IMR-90 (cell line): ENCODE measurements around the gene VAV1. TPM values are rescaled to one million over a fixed set of nuclear protein-coding genes. Genes with fewer than 3 reads are reported as not detected.

Source experiments
- ATAC-seq: fragments of 200-7000 bp; cut with Tn5 transposase; 2 replicates; pipeline ENCODE4 v1.9.1; 2020; ENCODE audit warnings: low read depth, mild to moderate bottlenecking, moderate library complexity
- BruUV-seq: library from RNA; stranded (reverse); fragments of 400-500 nt; replicated peaks from 2 replicates; lab custom pipeline; 2021; lab: Mats Ljungman, UMichigan
- CTCF ChIA-PET: fragments of 300-600 bp; formaldehyde crosslinking; extraction: SDS; loops from one replicate; lab custom pipeline; 2021; ENCODE audit warnings: antibody characterized with exemption; lab: Yijun Ruan, JAX
- POLR2A ChIA-PET: fragments of 300-600 bp; sonication (Branson Sonifier 250); formaldehyde crosslinking; loops from one replicate; lab custom pipeline; 2022; ENCODE audit warnings: antibody characterized with exemption; ENCODE audit not compliant: unreplicated experiment; lab: Charles Lee
- DNase-seq: peaks from one replicate; pipeline ENCODE4 v3.0.0; 2013
- H2AFZ ChIP-seq: replicated peaks from 2 replicates; pipeline ENCODE3; 2013; ENCODE audit warnings: low read length, mild to moderate bottlenecking; ENCODE audit not compliant: poor library complexity
- H2AK5ac ChIP-seq: 2 replicates; pipeline ENCODE4 v1.6.1; 2013; ENCODE audit warnings: low read depth, low read length, inconsistent platforms
- H2AK9ac ChIP-seq: replicated peaks from 2 replicates; pipeline ENCODE3; 2013; ENCODE audit warnings: mild to moderate bottlenecking, low read depth, low read length, moderate library complexity; ENCODE audit not compliant: poor library complexity
- H2BK120ac ChIP-seq: 2 replicates; pipeline ENCODE4 v1.6.1; 2013; ENCODE audit warnings: low read depth, low read length, inconsistent platforms
- H2BK15ac ChIP-seq: 3 replicates; pipeline ENCODE4 v1.6.1; 2013; ENCODE audit warnings: low read depth, low read length, inconsistent platforms
- H2BK20ac ChIP-seq: 2 replicates; pipeline ENCODE4 v1.6.1; 2013; ENCODE audit warnings: low read depth, mild to moderate bottlenecking, inconsistent platforms, low read length, moderate library complexity
- H2BK5ac ChIP-seq: 2 replicates; pipeline ENCODE4 v1.6.1; 2013; ENCODE audit warnings: mild to moderate bottlenecking, low read depth, low read length, inconsistent platforms; ENCODE audit not compliant: poor library complexity, severe bottlenecking
- H3K14ac ChIP-seq: replicated peaks from 2 replicates; pipeline ENCODE4 v1.6.1; 2013; ENCODE audit warnings: low read depth, low read length, inconsistent platforms
- H3K18ac ChIP-seq: 2 replicates; pipeline ENCODE4 v1.6.1; 2013; ENCODE audit warnings: low read depth, low read length, control low read depth
- H3K23ac ChIP-seq: 2 replicates; pipeline ENCODE4 v1.6.1; 2013; ENCODE audit warnings: low read depth, low read length, inconsistent platforms
- H3K27ac ChIP-seq: 2 replicates; pipeline ENCODE4 v1.5.1; 2013; ENCODE audit warnings: mild to moderate bottlenecking, control low read depth, low read length; ENCODE audit not compliant: insufficient read depth
- H3K27me3 ChIP-seq: 2 replicates; pipeline ENCODE4 v1.6.1; 2013; ENCODE audit warnings: low read length; ENCODE audit not compliant: control insufficient read depth, insufficient read depth
- H3K36me3 ChIP-seq: 2 replicates; pipeline ENCODE4 v1.6.1; 2013; ENCODE audit warnings: low read length, mixed read lengths; ENCODE audit not compliant: control insufficient read depth, insufficient read depth
- H3K4ac ChIP-seq: 2 replicates; pipeline ENCODE4 v1.6.1; 2013; ENCODE audit warnings: low read depth, low read length, inconsistent platforms
- H3K4me1 ChIP-seq: 2 replicates; pipeline ENCODE4 v1.6.1; 2013; ENCODE audit warnings: low read length, mixed read lengths; ENCODE audit not compliant: control insufficient read depth, insufficient read depth
- H3K4me2 ChIP-seq: 2 replicates; pipeline ENCODE4 v1.6.1; 2013; ENCODE audit warnings: low read depth, mild to moderate bottlenecking, control low read depth, low read length, moderate library complexity
- H3K4me3 ChIP-seq: 2 replicates; pipeline ENCODE4 v1.5.1; 2013; ENCODE audit warnings: low read depth, mild to moderate bottlenecking, control low read depth, low read length, moderate library complexity; ENCODE audit not compliant: insufficient read depth
- H3K56ac ChIP-seq: 2 replicates; pipeline ENCODE4 v1.6.1; 2013; ENCODE audit warnings: low read length, inconsistent platforms; ENCODE audit not compliant: insufficient read depth; ENCODE audit errors: extremely low read depth
- H3K79me1 ChIP-seq, 2 experiments: 2 replicates each; pipeline ENCODE4 v1.6.1; 2013; ENCODE audit warnings: low read length in 2 of 2, inconsistent platforms in 1 of 2, low read depth in 1 of 2
- H3K9ac ChIP-seq: 2 replicates; pipeline ENCODE4 v1.6.1; 2013; ENCODE audit warnings: low read depth, low read length, control low read depth
- H3K9me1 ChIP-seq: 2 replicates; pipeline ENCODE4 v1.6.1; 2013; ENCODE audit warnings: low read length, inconsistent platforms; ENCODE audit not compliant: insufficient read depth
- H3K9me3 ChIP-seq: 2 replicates; pipeline ENCODE4 v1.6.1; 2013; ENCODE audit warnings: low read length; ENCODE audit not compliant: control insufficient read depth, insufficient read depth
- H4K20me1 ChIP-seq: 2 replicates; pipeline ENCODE4 v1.6.1; 2013; ENCODE audit warnings: low read length, inconsistent platforms; ENCODE audit not compliant: insufficient read depth
- H4K5ac ChIP-seq: 2 replicates; pipeline ENCODE4 v1.6.1; 2013; ENCODE audit warnings: mild to moderate bottlenecking, low read depth, low read length, control low read depth
- H4K8ac ChIP-seq, 2 experiments: 2 replicates each; pipeline ENCODE4 v1.6.1; 2013; ENCODE audit warnings: low read depth in 2 of 2, low read length in 2 of 2, control low read depth in 1 of 2, inconsistent platforms in 1 of 2
- H4K91ac ChIP-seq: 2 replicates; pipeline ENCODE4 v1.6.1; 2013; ENCODE audit warnings: low read depth, low read length, inconsistent platforms; ENCODE audit not compliant: insufficient read depth
- BHLHE40 ChIP-seq: fragments of 150-350 bp; IDR thresholded peaks from 2 replicates; pipeline ENCODE4 v1.6.1; 2016; ENCODE audit warnings: mild to moderate bottlenecking, low read depth, low read length
- FOS ChIP-seq: fragments of 150-350 bp; IDR thresholded peaks from 2 replicates; pipeline ENCODE4 v1.6.1; 2016; ENCODE audit warnings: low read depth, low read length
- MAFK ChIP-seq: IDR thresholded peaks from 2 replicates; pipeline ENCODE4 v1.6.1; 2012; ENCODE audit warnings: low read depth, low read length, improper control_type of control experiment
- MAZ ChIP-seq: IDR thresholded peaks from 2 replicates; pipeline ENCODE4 v1.6.1; 2012; ENCODE audit warnings: low read depth, mild to moderate bottlenecking, low read length, improper control_type of control experiment, moderate library complexity, borderline replicate concordance
- NFE2L2 ChIP-seq: fragments of 150-350 bp; IDR thresholded peaks from 2 replicates; pipeline ENCODE4 v1.6.1; 2016; ENCODE audit warnings: low read depth, mild to moderate bottlenecking, low read length
- POLR2A ChIP-seq: IDR thresholded peaks from 2 replicates; pipeline ENCODE4 v1.6.1; 2012; ENCODE audit warnings: mild to moderate bottlenecking, low read depth, low read length
- RAD21 ChIP-seq: IDR thresholded peaks from 2 replicates; pipeline ENCODE4 v1.6.1; 2012; ENCODE audit warnings: low read length, improper control_type of control experiment
- RCOR1 ChIP-seq: IDR thresholded peaks from 2 replicates; pipeline ENCODE4 v1.6.1; 2012; ENCODE audit warnings: mild to moderate bottlenecking, low read length, improper control_type of control experiment; ENCODE audit not compliant: insufficient replicate concordance
- WGBS, 2 experiments: methylation state at CpG; one replicate each; pipeline versions ENCODE4 v1.1.5 to v1.1.7; 2013; ENCODE audit warnings: missing lambda C conversion rate in 2 of 2; ENCODE audit not compliant: insufficient read length in 1 of 2; ENCODE audit errors: extremely low coverage in 2 of 2; 5-methylcytosine and 5-hydroxymethylcytosine counted together
- dilution Hi-C: fragments of 300-500 bp; cut with HindIII; formaldehyde crosslinking; loops from one replicate; pipeline ENCODE4 v1.14.3; 2018; ENCODE audit warnings: low sequenced_read_pairs; ENCODE audit not compliant: unreplicated experiment
- in situ Hi-C: fragments of 300-500 bp; cut with MboI; formaldehyde crosslinking; loops from 3 replicates; pipeline ENCODE4 v1.14.3; 2019; ENCODE audit warnings: low sequenced_read_pairs, inconsistent platforms, mixed read lengths
- intact Hi-C: fragments of 100-400 bp; cut with micrococcal nuclease; formaldehyde crosslinking; loops from 2 replicates; pipeline ENCODE4 v1.10.0; 2022
- polyA plus RNA-seq, 3 experiments: library from polyadenylated mRNA; depleted of rRNA; stranded (reverse); fragments of >200 nt; gene quantifications; 2 replicates each; pipeline ENCODE4 v1.2.3, GENCODE V29; 2012; ENCODE audit warnings: low replicate concordance in 1 of 3
- total RNA-seq: library from RNA; depleted of rRNA; stranded (reverse); fragments of >200 nt; gene quantifications from 2 replicates; pipeline ENCODE4 v1.2.3, GENCODE V29; 2012
- TF ChIP-seq, protein P1 (sequence below): conservative IDR thresholded peaks from 2 replicates; pipeline ENCODE4 v1.5.1; 2012; ENCODE audit warnings: mild to moderate bottlenecking, low read depth, low read length, improper control_type of control experiment
- TF ChIP-seq, protein P2 (sequence below): fragments of 150-350 bp; IDR thresholded peaks from 2 replicates; pipeline ENCODE4 v1.6.1; 2016; ENCODE audit warnings: low read depth, mild to moderate bottlenecking, low read length, moderate library complexity, borderline replicate concordance
- TF ChIP-seq, protein P3 (sequence below): fragments of 150-350 bp; IDR thresholded peaks from 2 replicates; pipeline ENCODE4 v1.6.1; 2017; ENCODE audit warnings: mild to moderate bottlenecking, antibody characterized with exemption, low read length, low read depth

The VAV1 gene
- total and polyA plus RNA-seq, 2 of the 4 experiments (the other 2 are of a cell fraction), result not detected

DNA sequence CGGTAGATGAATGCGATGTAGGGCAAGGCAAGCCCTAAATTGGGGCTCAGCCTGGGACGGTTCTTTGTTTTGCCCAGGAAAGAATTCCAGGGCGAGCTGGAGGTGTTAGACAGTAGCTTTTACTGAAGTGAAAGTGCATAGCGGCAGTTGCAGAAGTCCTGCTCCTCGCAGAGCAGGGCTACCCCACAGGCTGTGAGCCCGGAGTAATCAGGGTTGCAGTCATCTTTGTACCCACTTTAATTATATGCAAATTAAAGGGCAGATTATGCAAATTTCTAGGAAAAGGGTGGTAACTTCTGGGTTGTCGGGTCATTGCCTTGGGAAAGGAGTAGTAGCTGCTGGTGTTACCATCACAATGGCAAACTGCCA is 30.5 kb downstream of the VAV1 start:
- Histone ChIP-seq H2BK5ac (no peak overlapping the region), H3K23ac (no peak overlapping the region), H3K9me3 (peaks cover 3% of the 10 kb centered on the region; the same call in 1 of the 2 replicates), H3K14ac (no peak overlapping the region), H3K4me2 (no peak overlapping the region), H4K5ac (no peak overlapping the region), H3K27ac (no peak overlapping the region), H3K36me3 (no peaks in the 10 kb centered on the region), H2BK120ac (no peak overlapping the region), H3K4me3 (no peak overlapping the region), H3K4me1 (no peaks in the 10 kb centered on the region), H2AK9ac (no peak overlapping the region), H3K56ac (no peak overlapping the region), H4K8ac (no peak overlapping the region), H2BK15ac (no peak overlapping the region), H2AK5ac (no peak overlapping the region), H3K4ac (no peak overlapping the region), H2AFZ (no peak overlapping the region), H3K18ac (no peak overlapping the region), H3K27me3 (no peaks in the 10 kb centered on the region), H4K20me1 (no peaks in the 10 kb centered on the region), H3K79me1 (no peaks in the 10 kb centered on the region), H2BK20ac (no peak overlapping the region), H3K9me1 (no peaks in the 10 kb centered on the region), H3K9ac (no peak overlapping the region), H4K91ac (no peak overlapping the region)
- no peak for TF ChIP-seq MAFK
- no peak for TF ChIP-seq RAD21
- no peak for TF ChIP-seq FOS
- TF ChIP-seq, protein P1, sequence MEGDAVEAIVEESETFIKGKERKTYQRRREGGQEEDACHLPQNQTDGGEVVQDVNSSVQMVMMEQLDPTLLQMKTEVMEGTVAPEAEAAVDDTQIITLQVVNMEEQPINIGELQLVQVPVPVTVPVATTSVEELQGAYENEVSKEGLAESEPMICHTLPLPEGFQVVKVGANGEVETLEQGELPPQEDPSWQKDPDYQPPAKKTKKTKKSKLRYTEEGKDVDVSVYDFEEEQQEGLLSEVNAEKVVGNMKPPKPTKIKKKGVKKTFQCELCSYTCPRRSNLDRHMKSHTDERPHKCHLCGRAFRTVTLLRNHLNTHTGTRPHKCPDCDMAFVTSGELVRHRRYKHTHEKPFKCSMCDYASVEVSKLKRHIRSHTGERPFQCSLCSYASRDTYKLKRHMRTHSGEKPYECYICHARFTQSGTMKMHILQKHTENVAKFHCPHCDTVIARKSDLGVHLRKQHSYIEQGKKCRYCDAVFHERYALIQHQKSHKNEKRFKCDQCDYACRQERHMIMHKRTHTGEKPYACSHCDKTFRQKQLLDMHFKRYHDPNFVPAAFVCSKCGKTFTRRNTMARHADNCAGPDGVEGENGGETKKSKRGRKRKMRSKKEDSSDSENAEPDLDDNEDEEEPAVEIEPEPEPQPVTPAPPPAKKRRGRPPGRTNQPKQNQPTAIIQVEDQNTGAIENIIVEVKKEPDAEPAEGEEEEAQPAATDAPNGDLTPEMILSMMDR, result no peak
- TF ChIP-seq MAZ, result no peak
- TF ChIP-seq, protein P2, sequence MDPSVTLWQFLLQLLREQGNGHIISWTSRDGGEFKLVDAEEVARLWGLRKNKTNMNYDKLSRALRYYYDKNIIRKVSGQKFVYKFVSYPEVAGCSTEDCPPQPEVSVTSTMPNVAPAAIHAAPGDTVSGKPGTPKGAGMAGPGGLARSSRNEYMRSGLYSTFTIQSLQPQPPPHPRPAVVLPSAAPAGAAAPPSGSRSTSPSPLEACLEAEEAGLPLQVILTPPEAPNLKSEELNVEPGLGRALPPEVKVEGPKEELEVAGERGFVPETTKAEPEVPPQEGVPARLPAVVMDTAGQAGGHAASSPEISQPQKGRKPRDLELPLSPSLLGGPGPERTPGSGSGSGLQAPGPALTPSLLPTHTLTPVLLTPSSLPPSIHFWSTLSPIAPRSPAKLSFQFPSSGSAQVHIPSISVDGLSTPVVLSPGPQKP, result no peak
- TF ChIP-seq RCOR1, result no peak
- no peak for TF ChIP-seq NFE2L2
- TF ChIP-seq POLR2A, result no peak
- TF ChIP-seq BHLHE40, result no peak
- TF ChIP-seq, protein P3, sequence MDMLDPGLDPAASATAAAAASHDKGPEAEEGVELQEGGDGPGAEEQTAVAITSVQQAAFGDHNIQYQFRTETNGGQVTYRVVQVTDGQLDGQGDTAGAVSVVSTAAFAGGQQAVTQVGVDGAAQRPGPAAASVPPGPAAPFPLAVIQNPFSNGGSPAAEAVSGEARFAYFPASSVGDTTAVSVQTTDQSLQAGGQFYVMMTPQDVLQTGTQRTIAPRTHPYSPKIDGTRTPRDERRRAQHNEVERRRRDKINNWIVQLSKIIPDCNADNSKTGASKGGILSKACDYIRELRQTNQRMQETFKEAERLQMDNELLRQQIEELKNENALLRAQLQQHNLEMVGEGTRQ, result no peak
- ChIA-PET POLR2A (no interaction called here), CTCF (no interaction called here)
- dilution Hi-C loops, result no loop called here
- ATAC-seq (no peak), DNase-seq (no peak)
- intact Hi-C loops, result no loop called here
- in situ Hi-C loops, result no loop called here
- no TSS peak for BruUV-seq
- WGBS, 2 experiments, result no CpG with 5 or more reads among the region's 8 CpGs
